GM21381 (cell line): Measurements from ENCODE around the gene BEND5.
A peak's percentile ranks its signal among the peaks of the same experiment; 100 is the strongest.

ENCODE experiments used
- ATAC-seq: cut with Tn5 transposase; IDR thresholded peaks from one replicate; pipeline ENCODE4 v1.9.1; 2021; ENCODE audit warnings: mild to moderate bottlenecking, moderate library complexity; ENCODE audit not compliant: unreplicated experiment

Gene BEND5, protein sequence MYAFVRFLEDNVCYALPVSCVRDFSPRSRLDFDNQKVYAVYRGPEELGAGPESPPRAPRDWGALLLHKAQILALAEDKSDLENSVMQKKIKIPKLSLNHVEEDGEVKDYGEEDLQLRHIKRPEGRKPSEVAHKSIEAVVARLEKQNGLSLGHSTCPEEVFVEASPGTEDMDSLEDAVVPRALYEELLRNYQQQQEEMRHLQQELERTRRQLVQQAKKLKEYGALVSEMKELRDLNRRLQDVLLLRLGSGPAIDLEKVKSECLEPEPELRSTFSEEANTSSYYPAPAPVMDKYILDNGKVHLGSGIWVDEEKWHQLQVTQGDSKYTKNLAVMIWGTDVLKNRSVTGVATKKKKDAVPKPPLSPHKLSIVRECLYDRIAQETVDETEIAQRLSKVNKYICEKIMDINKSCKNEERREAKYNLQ

DNA sequence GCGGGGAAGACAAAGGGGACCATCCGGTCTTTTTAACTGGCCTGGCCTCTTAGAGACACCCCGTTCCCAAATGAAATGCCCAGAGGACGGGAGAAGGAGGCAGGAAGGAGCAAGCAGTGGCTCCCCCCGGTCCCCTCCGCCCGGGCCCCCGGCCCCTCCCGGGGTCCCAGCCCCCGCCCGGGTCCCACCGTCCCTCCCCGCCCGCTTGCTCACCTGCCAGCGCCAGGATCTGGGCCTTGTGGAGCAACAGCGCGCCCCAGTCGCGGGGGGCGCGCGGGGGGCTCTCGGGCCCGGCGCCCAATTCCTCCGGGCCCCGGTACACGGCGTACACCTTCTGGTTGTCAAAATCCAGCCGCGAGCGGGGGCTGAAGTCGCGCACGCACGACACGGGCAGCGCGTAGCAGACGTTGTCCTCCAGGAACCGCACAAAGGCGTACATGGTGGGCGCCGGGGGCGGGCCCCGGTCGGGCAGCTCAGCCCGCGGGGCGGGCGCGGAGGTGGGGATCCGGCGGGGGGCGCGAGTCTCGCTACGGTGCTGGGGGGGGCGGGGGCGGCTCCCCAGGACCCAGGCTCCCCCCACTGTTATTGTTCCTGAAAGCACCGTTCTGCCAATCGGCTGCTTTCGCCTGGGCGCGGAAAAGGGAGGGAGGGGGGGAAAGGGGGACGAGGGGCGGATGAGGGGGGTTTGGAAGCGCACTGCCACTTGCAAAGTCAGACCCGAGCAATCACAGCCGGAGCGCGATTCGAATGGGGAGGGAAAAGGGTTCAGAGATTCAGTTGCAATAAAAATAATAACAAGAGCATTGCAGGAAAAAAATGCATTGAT is at the start of gene BEND5:
TSS of gene BEND5 (minus strand) at position 499 of the 826 bp plus-strand sequence. CDS start at position 439, 60 bp downstream.
- ATAC-seq, result no peak

DNA sequence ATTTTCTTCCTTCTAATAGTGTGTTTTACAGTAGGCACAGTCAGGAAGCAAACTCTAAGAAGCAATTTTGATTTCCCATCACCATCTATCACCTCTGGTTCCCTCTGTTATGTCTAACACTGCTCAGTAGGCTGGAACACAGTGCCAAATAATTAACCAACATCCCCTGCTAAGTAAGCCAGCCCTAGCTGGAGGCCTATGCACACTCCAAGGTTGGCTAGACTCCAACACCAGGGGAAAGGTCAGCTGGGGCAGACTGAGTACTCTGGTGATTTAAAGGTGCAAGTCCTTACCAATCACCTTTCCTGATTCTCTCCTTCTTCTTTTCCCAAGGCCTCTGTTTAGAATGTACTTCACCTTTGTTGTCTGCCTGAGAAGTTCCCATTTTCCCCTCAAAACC is 46.5 kb upstream of the BEND5 start:
- ATAC-seq, result no peak

DNA sequence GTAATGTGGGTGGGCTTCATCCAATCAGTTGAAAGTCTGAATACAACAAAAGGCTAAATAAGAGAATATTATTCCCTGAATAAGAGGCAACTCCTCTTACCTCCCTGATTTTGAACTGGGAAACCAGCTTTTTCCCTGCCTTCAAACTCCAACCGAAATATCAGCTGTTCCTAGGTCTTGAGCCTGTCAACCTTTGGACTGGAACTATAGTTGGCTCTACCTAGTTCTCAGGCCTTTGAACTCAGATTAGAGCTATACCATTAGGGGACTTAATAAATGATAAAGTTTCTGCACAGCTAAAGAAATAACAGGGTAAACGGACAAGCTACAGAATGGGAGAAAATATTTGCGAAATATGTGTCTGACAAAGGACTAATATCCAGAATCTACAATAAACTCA is 43.8 kb upstream of the BEND5 start:
- ATAC-seq, result no peak

DNA sequence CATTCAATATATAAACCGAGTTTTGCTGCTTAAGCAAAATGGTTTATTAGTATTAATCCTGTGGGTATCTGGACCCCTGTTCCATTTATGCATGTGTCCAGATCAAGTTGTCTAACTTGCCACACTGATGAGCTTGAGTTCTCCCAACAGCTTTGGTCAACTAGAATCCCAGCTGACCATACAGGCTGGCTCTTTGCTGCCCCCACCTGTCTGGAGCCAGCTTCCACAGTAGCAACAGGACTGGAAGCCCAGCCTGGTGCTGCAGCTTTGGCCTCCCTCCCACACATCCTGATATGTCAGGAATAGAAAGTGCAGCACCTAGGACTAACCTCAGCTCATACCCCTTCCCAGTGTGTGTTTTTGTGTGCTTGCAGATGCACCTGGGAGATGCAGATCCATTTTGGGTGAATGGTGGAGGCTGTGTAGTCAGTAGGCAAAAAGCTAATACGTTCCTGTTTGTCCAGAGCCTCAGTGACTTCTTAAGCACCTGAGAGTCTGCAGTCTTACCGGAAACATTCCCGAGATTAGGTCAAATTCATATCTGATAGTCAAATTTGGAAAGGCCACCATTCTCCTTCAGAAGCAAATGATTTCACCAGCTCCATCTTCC is 40.9 kb upstream of the BEND5 start:
- ATAC-seq, result peak; percentile 91

DNA sequence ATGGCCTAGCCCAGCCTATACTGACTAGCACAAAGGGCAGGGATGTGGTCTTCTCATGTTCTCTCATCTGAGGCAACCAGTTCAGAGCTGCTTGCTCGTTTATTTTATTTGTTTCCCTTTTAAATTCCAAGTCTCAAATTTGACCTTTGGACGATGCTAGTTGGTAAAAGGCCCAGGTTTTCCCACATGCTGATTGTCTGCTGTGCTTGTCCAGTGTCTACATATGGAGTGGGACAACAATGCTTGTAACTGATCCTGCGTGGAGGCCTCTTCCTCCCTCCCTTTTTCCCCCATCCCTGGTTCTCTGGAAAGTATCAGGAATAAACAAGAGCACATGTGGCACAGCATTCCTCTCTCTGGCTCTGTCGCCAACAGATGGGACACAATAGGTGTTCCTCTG is 34.0 kb upstream of the BEND5 start:
- no peak for ATAC-seq

DNA sequence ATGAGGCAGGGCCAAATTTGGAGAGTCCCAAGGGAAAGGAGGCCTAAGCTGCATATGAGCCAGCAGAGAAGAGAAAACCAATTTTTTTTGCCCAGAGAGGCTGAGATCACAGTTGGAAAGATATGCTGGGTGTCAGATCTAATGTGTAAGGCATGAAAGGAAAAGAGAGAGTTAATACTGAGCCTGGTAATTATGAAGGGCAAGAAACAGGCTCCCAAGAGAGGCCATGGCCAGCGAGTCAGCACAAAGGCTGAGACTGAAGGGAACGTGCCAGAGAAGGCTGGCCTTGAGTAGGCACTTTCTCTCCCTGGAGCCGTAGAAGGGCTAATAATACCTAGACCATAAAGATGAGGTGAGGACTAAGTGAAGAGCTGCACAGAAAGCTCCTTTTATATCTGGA is 31.8 kb upstream of the BEND5 start:
- no peak for ATAC-seq

DNA sequence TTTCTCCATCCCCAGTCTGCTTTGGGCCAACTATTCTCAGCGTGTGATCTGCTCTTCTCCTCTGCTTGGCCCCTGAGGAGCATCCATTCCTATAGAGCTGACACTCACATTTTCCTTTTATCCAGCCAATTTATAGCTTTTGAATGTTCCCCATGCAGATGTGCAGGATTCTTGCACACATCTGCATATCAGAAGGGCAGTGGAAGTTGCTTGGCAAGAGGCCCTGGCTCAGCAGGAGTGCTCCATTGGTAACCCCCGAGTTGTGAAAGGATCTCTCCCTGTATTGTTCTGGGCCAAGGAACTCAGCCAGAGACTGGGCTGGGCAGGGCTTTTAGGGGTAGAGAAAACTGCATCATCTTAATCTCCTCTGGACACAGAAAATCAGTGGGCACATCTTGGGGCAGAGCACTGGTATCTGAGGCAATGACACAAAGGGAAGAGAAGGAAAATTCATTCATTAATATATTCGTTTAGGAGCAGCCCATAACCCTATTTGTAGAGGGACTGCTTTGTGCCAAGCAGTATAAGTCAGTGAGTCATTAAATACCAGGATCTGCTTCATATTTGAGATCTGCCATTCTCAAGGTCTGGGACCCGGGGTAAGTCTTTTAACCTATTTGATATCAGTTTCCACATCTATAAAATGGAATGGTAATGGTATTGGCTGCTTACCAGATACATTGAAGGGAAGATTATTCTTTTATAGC is 31.0 kb upstream of the BEND5 start:
- no peak for ATAC-seq

DNA sequence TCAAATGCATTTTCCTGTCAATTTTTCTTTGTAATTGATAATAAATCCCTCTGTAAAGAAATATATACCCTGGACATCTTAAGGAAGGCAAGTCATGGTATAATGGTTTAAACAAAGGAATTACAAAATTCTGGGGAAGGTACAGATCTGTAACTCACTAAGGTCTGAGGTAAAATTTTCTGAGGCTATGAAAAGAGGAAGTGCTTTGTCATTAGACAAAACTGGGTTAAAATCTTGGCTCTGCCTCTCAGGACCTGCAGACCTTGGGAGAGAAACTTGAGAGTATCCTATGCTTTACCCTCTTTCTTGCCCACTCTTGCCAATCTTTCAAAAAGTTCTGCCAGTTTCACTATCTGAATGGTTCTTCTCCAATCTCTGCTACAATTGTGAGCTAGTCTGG is 26.8 kb upstream of the BEND5 start:
- ATAC-seq, result no peak

DNA sequence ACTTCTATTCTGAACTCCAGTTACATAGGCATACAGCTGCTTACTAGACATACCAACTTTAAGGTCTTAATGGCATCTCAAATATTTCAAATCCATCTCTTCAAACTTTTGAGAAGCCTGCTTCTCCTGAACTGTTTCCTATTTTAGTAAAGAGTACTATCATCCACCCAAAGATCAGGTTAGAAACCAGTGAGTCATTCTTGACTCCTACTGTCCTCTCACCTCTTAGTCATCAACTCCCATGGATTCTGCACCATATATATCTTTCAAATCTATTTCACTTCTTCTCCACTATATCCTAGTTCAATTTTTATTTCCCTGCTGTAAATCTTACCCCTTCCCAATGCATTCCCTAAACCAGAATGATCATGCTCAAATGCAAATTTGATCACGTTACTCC is 18.1 kb upstream of the BEND5 start:
- ATAC-seq, result no peak

DNA sequence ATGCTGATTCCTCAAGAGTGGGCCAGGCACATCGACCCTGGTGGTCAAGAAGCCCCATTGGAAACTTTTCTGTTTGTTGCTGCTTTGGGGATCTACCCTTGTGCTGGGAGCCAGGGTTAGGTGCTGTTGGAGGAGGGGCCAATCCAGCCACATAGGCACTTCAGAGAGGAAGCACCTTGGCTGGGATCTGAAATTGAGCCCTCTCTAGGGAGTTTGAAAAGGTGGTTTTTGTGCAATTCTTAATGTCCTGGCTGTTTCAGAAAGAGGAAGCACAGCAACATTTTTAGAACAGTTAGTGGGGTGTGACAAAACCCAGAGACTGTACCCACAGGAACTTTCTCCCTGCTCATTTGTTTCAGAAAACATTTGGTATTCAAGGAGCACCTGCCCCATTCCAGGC is 17.2 kb upstream of the BEND5 start:
- ATAC-seq, result peak; percentile 75

DNA sequence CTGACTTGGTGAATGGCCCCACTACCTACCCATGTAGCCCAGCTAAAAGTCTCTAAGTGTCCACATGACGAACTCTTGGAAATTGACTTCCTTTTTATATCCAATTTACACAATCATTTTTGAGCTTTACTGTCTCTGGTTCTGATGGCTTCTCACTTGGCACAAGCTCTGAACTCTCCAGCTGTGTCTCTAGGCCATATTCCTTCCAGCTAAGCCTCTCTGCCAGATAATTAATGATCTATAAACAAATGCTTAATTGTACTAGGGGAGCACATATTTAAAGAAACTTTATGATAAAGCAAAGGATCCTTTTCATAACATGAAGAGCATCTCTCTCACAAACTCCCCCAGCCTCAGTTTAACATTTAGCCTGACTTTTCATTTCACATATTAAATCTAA is 16.3 kb upstream of the BEND5 start:
- no peak for ATAC-seq

DNA sequence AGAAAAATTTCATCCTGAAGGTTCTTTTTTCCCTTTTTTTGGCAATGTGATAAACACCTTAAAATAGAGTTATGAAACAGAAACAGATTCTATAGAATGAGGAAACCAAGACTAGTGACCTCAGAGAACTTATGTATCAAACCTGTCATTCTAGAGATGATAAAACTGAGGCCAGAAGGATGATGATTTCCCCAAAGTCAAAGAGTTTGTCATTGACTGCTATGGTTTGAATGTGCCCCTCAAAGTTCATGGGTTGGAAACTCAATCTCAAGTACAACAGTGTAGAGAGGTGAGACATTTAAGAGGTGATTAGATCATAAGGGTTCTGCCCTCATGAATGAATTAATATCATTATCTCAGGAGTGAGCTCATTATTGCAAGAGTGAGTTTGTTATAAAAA is 13.7 kb upstream of the BEND5 start:
- peak; percentile 49 for ATAC-seq

DNA sequence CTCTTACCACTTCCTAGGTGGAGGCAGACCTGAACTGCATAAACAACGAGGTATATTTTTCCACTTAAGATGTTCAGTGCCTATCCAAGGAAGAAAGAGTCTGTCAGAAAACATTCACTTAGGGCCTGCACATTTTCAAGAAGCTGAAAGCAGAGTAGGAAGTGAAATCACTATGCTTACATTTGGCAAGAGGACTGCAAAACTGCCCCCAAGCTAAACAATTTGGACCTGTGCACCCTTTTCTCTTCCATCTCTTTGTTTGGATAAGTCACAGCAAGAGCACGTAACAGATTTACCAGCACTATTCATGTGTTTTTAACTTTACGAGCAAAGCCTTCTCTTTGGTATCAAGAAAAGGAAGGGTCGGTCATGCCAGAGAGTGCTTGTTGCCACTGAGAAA is 13.2 kb upstream of the BEND5 start:
- peak; percentile 20 for ATAC-seq

DNA sequence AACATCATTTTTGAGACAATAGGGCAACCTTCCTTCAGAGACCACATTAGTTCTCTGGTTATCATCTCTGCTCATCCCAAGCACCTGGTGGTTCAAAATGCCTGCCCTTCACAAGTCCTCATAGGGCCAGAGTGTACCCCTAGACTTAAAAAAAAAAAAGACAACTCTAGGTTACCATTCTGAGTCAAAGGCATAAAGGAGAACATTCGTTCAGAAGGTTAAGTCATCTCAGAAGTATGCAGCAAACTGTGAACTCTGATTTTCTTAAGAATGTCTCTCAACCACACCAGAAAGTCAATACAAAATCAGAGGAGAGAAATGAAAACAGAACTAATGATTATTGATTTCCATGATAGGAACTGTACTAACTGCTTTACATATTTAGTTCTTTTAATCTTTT is 9.2 kb upstream of the BEND5 start:
- ATAC-seq, result no peak

DNA sequence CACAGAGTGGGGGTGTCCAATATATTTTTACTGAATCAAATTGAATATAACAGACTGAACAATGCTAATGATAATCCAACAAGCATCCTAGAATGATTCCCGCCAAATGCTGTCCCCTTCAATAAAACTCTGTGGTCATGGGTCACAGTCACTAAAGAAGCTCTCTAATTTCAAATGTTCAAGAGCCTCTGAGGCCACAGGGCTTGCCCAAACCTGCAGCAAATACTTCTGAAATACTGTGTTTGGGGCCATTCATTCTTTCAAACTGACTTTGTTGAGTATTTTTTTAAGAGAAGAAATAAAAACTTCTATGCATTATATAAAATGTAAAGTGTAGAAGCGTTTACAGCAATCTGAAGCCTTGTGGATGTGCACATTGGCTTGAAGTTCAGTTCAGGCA is 7.6 kb upstream of the BEND5 start:
- no peak for ATAC-seq

DNA sequence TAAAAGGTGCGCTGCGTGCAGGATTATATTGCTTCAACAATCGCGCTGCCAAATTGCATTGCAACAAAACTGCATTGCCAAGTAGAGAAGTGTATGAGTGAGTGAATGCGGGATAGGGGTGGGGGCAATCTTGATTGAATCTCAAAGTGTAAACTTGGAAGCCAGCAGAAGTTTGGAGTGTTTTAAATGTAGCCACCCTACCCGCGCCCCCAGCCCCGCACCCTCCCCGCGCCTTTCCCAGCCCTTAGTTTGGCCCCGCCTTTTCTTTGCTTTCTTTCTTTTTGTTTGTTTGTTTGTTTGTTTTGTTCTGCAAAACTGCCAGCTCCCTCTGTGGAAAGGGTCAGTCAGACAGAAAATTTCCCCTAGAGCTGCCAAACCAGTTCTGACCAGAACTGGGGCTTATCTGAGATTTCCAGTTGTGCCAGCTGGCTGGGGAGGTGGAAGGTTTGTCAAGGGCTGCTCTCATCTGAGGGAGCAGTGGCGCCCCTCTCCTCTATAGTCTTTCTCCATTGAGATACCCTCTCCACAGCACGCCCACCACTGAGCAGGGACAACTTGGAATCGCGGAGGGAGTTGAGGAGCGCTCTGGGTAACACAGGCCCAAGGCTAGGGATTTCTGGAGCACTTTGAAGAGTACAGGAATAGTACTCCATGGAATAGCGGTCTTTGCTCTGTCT is 666 bp upstream of the BEND5 start:
- ATAC-seq, result no peak

DNA sequence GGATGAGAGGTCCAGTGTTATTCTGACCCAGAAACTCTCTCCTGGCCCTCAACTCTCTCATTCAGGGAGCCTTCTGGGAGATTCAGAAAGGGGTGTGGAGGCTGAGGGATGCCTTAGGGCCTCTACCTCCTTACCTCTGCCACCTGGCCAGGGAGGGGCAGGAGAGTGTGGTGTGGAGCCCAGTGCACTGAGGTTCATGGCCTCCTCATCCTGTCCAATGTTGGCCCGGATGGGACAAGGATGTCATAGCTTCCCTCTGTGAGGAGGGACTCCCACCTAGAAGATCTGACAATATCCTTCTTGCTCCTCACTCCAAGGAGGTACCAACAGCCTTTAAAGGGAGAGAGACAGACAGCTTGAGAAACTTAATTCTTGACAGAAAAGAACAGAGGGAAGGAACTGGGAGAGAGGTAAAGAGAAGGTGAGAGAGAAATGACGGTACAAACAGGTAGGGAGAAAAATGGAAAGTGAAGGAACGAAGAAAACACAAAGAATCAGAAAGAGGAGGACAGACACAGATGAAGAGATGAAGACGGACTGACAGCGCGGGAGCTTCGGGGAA is 779 bp downstream of the BEND5 start:
- no peak for ATAC-seq

DNA sequence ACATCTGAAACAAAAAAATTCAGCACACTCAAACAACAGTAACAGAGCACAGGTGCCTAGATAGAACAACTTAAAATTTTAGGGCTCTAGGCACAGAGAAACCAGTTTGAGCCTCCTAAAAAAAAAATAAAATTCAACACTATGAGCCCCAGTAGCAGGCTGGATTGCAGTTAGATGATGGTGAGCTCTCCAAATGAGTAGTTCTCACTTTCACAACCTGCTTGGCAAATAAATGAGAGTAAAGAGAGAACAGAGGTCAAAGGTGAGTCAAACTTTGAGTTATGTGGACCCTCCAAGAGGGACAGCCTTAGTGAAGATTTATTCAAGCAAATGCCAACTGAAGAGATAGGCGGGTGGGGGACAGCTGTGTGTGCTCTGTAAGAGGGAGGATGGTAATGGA is 3.6 kb downstream of the BEND5 start:
- peak; percentile 48 for ATAC-seq

DNA sequence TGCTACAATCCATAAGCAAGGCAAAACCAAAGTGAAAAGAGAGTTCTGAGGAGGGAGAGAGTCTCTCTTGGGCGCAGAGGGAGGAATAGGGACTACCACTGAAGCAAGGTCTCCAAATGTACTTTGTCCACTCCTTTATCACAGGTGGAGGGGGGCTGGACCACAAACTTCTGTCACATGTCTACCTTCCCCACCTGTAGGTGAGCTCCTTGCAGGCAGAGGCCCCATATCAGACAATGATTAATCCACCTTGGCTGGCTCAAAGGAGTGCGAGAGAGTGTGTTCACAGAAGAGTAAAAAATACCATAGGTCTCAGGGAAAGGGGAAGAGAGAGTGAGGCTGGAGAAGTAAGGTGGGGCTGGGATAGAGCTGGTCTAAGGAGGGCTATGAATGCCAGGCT is 4.5 kb downstream of the BEND5 start:
- ATAC-seq, result no peak

DNA sequence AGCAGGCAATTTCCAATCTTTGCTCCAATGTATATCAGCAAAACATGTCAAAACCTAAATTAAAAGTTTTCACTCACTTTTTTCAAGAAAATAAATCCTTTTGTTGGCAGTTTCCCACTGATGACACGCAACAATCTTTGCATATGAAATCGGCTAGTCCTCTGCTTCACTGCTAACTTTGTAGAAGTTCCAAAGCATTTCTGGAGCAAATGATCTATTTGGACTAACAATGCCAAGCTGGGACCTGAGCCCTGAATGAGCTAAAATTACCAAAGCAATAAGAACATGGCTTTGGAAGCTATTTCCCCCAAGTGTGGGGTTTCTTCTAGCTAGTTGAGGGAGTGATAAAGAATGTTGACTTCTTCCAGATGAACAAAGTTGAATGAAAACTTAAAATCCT is 5.1 kb downstream of the BEND5 start:
- ATAC-seq, result no peak
